ENCODE measurements around the gene CRAT.

The CRAT gene

GRCh38 chr9:129080298-129080600 is 30.3 kb downstream of the CRAT start:
- peak overlapping the region; percentile 83 for H3K4me3 ChIP-seq (ENCODE audit: low read depth, low read length)
- TF ChIP-seq CTCF (IDR thresholded peaks at IDR 0.05; ENCODE audit: low read depth, low read length) = no peak

GRCh38 chr9:129079829-129080228 is 30.8 kb downstream of the CRAT start:
- peak overlapping the region; percentile 83; the same call in 1 of the 2 replicates for H3K4me3 ChIP-seq (ENCODE audit: low read depth, low read length)
- no peak for TF ChIP-seq CTCF (IDR thresholded peaks at IDR 0.05; ENCODE audit: low read depth, low read length)

- H3K4me3 ChIP-seq (ENCODE audit: low read depth, low read length) = no peak overlapping the region
- TF ChIP-seq CTCF (IDR thresholded peaks at IDR 0.05; ENCODE audit: low read depth, low read length) = no peak
Measured at GRCh38 chr9:129078691-129079503, 31.7 kb downstream of the CRAT start.

GRCh38 chr9:129077236-129077635 is 33.4 kb downstream of the CRAT start:
- H3K4me3 ChIP-seq (ENCODE audit: low read depth, low read length) = no peak overlapping the region
- TF ChIP-seq CTCF (IDR thresholded peaks at IDR 0.05; ENCODE audit: low read depth, low read length) = no peak

- no peak overlapping the region for H3K4me3 ChIP-seq (ENCODE audit: low read depth, low read length)
- TF ChIP-seq CTCF (IDR thresholded peaks at IDR 0.05; ENCODE audit: low read depth, low read length) = no peak
Measured at GRCh38 chr9:129076640-129077037, 34.0 kb downstream of the CRAT start.

- H3K4me3 ChIP-seq (ENCODE audit: low read depth, low read length) = no peak overlapping the region
Measured at GRCh38 chr9:129075996-129076639, 34.5 kb downstream of the CRAT start.

More at GRCh38 chr9:129075996-129076639, 34.5 kb downstream of the CRAT start:
- no peak for TF ChIP-seq CTCF (IDR thresholded peaks at IDR 0.05; ENCODE audit: low read depth, low read length)

Data from WI38 (cell line).